Stimulated activated CD8-positive, alpha-beta memory T cell treated with anti-CD3 and anti-CD28 coated beads, Interleukin-4, amount 100 ng/mL, for 4 hours (primary cell): ENCODE results near the gene TSR1.
"Not testable (repeated sequence)": the region's sequence is repeated elsewhere in the genome, so short reads cannot be mapped to it uniquely, and the experiment has no call there.

Source experiments
- DNase-seq, 2 donors: peaks; one replicate each; pipeline ENCODE4 v3.0.0-alpha.2; 2020; ENCODE audit warnings: low read depth in 2 of 2, low spot score in 1 of 2

The TSR1 gene

GRCh38 chr17:2338315-2338657 lies 2.0 kb upstream of the TSR1 start:
- no peak for DNase-seq

DNA sequence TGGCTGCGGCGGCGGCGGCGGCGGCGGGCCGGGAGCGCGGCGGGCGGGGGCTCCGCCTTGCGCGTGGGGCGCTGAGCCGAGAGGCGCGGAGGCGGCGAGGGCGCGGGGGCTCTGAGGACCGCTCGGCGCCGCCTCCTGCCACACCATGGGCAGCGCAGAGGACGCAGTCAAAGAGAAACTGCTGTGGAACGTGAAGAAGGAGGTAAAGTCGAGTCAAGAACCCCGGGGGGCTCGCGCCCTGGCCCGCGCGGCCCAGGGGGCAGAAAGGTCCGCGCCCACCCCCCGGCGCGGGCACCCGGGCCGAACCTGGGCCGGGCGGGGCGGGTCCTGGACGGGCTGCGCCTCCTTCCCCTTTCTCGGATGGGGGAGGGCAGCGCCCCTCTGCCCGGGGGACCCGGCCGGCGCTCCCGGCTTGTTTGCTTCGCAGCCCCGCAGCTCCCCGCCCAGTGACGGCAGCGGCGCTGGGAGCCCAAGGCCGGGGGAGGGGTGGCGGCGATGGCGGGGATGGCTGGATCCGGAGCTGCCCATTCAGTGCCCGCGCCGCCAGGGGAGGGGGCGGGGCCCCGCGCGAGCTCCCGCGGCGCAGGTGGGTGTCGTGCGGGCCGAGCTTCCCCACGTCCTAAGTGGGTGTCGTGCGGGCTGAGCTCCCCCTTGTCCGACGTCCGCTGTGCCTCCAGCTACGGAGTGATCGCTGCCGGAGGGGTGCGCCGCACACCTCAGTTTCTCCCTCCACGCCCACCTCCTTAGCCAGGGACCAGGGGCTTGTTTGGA lies 1.5 kb upstream of the TSR1 start:
- DNase-seq: no peak

GRCh38 chr17:2336852-2337543 lies 741 bp upstream of the TSR1 start, which contains the start of gene SGSM2:
Gene SGSM2 (plus strand): TSS chr17:2337501. CDS start chr17:2337689, 188 bp downstream.
- peak in 1 of 2 donors; percentile 47 for DNase-seq

DNA sequence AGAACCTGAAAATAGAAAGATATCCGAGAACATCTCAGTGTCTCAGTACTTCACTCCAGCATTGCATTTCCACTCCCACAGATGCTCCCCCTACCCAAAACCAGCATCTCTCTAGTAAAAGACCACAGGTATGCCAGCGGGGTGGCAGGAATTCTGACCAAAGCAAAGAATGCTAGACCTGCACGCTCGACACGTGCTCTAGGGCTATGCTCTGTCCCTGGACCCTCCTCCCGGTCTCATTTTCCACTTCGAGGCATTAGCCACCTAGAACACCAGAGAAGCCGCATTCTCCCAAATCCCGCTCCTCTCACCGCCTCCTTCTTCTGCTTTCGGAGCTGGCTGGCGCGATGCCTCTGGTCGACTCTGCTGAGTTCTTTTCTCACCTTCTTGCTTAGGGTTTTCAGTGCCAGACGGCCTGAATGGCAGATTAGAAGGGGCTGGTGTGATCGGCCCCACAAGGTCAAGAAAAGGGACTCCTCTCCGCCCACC lies 487 bp downstream of the TSR1 start:
- no peak for DNase-seq

DNA sequence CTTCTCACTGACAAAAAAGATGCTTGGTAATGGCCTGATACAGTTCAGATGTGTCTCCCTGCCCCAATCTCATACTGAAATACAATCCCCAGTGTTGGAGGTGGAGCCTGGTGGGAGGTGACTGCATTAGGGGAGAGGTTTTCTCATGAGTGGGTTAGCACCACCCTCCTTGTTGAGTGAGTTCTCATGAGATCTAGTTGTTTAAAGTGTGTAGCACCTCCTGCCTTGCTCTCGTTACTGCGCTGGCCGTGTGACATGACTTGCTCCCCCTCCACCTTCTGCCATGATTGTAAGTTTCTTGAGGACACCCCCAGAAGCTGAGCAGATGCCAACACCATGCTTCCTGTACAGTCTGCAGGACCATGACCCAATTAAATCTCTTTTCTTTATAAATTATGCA lies 5.0 kb downstream of the TSR1 start:
- DNase-seq: no peak

DNA sequence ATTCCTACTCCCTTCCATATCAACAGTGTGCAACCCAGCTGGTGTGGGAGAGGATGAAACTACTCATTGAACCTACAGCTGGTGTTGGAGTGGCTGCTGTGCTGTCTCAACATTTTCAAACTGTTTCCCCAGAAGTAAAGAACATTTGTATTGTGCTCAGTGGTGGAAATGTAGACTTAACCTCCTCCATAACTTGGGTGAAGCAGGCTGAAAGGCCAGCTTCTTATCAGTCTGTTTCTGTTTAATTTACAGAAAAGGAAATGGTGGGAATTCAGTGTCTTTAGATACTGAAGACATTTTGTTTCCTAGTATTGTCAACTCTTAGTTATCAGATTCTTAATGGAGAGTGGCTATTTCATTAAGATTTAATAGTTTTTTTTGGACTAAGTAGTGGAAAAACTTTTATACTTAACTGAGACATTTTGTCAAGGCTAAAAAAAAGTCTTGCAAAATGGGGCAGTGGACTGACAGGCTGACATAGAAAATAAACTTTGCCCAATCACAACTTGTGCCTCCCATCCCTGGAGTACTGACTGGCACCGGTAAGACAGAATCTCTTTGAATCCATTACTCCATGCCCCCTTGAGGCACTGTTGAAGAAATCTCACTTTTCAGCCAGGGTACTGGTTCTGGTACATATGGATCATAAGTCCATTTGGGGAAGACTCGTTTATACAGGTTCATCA lies 12.5 kb downstream of the TSR1 start:
- DNase-seq: no peak

GRCh38 chr17:2321399-2321798 lies 14.9 kb downstream of the TSR1 start:
- DNase-seq: no peak

DNA sequence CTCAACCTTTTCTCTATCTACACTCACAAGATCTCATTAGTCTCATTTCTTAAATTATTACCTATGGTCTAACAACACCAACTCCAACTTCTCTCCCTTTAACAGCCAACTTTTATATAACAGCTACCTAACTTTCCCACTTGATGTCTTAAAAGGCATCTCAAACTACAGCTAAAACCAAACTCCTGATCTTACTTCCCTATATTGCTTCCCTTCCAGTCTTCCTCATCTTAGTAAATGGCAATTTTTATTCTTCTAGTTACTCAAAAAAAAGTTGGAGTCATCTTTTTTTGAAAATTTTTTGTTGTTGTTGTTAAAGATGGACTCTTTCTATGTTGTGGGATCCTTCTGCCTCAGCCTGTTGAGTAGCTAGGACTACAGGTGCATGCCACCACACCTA lies 17.2 kb downstream of the TSR1 start:
- no peak for DNase-seq

GRCh38 chr17:2317796-2318195 lies 18.5 kb downstream of the TSR1 start:
- no peak for DNase-seq

GRCh38 chr17:2316916-2317205 lies 19.4 kb downstream of the TSR1 start:
- DNase-seq: not testable (repeated sequence)

DNA sequence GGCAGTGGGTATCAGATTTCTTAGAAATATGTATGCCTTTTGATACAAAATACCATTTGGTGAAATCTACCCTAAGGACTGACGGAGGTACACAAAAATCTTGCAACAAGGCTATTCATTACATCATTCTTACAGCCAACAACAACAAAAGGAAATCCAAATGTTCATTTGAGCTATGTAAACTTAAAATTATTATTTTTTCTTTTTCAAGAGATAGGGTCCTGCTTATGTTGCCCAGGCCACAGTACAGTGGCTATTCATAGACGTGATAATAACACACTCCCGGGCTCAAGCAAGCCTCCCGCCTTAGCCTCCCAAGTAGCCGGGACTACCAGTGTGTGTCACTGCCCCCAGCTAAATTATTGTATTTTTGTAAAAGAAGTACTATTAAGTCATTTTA lies 23.5 kb downstream of the TSR1 start:
- DNase-seq: no peak

DNA sequence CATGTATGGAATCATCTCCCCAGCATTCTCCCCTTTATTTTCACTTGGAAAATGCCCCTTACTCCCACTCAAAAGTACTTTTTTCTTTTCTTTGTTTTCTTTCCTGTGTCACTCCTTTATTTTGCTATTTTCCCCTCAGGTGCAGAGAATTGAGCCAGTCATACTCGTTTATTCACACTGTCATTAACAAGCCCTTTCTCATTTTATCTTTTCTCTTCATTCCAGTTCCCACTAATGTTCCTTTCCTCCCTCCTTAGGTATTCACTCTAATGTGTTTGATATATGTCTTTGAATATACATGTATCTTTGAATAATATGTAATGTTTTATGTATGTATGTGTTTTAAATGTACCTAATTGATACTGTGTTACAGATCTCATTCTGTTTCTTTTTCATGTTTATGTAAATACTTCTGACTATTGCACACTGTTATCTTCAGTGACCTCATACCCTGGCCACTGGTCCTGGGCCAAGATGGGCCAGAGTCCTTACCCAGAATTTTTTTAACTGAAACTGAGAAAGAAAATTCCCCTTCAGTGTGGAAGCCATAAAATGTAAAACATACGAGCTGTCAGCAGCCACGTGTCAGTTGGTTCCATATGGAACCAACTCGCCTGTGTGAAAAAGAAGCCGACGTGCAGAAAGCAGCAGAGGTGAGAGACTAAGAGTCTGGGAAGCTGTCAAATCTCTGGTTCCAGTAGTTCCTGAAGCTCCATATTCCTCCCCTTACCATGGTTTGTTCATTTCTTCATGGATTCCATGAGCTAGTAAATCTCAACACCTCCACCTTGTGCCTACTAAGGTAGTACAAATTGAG lies 26.7 kb downstream of the TSR1 start:
- no peak for DNase-seq

GRCh38 chr17:2304931-2305330 lies 31.3 kb downstream of the TSR1 start:
- DNase-seq: no peak

DNA sequence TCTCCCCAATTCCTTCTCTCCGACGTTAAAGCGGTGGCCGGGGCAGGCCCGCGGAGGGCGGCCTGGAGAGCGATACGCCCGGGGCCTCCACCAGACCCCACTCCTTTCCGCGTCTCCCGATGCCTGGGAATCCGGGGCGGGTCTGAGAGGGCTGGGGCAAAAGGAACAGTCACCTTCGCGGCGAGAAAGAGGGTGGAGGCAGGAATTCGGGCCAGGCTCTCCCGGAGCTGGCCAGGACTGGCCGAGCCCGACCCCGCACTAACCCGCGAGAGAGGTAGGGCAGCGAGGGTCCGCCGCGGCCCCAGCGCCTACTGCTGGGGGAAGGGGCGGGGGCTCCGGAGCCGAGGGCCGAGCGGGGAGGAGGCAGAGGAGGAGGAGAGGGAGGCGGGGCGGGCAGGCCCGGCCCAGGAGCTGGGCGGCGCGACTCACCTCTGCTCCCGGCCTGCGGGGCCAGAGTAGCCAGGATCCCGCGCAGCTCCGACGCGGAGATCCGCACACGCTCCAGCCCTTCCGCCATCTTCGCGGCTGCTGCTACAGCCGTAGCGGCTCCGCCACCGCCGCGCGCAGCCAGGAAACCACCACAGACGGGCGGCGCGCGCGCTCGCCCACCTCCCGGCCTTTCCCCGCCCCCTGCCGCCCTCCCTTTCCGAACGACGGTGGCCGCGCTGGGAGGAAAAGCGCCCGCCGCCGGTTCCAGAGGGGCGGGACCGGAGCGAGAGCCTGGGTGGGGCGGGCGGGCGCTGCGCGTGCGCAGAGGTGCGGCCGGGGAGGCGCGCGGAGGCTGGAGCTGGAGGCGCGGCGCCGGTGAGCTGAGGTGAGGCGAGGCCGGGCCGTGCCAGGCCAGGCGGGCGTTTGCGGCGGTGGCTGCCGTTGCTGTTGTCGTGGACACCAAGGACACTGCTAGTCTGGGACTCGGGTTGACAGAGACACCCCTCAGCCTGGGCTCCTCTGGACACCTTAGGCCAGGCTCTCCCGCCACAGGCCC lies 32.8 kb downstream of the TSR1 start, which contains the start of the genes SMG6 and SRR:
Gene SMG6 (minus strand): TSS at position 582 of the 985 bp plus-strand sequence. CDS start 65 bp downstream, at position 517.
Gene SRR (plus strand): TSS at position 747 of the 985 bp plus-strand sequence. CDS start 11,611 bp downstream, outside the sequence.
- peak; percentile 88 to 91 for DNase-seq

GRCh38 chr17:2302778-2303203 lies 33.5 kb downstream of the TSR1 start:
- no peak for DNase-seq

DNA sequence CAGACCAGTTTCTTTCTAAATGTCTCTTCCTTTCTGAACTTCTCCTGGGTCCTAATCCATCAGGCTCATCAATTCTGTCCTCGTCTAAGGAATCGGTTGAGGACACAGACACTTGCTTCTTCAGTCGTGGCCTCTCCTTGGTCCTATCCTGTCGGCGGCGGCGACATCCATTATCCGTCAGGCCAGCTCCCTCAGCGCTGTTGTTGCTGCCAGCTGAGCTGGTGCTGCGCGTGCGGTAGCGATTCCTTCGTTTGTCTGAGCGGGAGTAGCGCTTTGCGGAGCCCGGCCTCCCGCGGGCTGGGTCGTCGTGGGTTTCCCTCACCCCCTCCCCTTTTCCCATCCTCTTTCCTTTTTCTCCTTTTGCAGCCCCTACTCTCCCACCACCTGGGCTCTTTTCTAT lies 36.5 kb downstream of the TSR1 start:
- no peak for DNase-seq

GRCh38 chr17:2299136-2299535 lies 37.1 kb downstream of the TSR1 start:
- DNase-seq: no peak

DNA sequence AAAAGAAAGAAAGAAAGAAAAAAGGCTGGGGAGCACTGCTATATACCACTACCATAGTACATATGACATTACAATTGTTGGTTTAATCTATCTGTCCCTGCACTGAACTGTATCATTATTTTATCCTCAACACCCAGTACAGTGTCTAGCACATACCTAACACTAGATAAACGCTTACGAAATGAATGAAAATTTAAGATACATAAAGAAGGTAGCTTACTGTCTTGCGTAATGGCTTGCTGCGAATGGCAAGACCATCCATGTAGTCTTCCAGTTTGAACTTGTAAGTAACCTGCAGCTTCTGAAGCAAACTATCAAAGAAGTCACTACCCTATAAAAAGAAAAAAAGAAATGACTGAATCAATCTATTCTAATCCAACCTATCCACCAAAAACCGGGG lies 39.2 kb downstream of the TSR1 start:
- no peak for DNase-seq

DNA sequence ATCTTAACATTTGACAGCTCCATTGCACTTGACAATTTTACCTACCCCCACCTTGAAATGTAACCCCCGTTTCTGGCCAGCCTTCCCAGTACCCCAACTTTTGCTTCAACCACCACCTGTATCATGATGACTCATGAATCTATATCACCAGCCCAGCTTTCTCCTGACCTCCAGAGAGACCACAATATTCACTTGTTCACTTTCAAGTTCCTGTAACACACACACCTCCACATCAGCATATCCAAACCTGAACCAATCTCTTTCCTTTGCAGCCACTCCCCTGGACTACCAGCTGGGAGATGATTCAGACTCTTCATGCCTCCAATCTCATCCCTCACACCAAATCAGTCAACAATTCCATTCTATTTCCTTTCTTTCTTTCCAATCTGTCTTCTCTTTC lies 40.7 kb downstream of the TSR1 start:
- DNase-seq: no peak

GRCh38 chr17:2292100-2292499 lies 44.2 kb downstream of the TSR1 start:
- no peak for DNase-seq
